Epidermal melanocyte (primary cell): ENCODE results near the gene PDE10A.
"Not testable (repeated sequence)": the region's sequence is repeated elsewhere in the genome, so short reads cannot be mapped to it uniquely, and the experiment has no call there.

Experiments used
- DNase-seq: peaks from one replicate; pipeline ENCODE4 v3.0.0; 2011; ENCODE audit warnings: low spot score; ENCODE audit not compliant: insufficient read length

The PDE10A gene

GRCh38 chr6:165480916-165481315 is 182.1 kb downstream of the PDE10A start:
- DNase-seq: no peak

GRCh38 chr6:165478581-165478980 is 184.5 kb downstream of the PDE10A start:
- no peak for DNase-seq

- DNase-seq: no peak
Measured at GRCh38 chr6:165469483-165469882, 193.6 kb downstream of the PDE10A start.

- no peak for DNase-seq
Measured at GRCh38 chr6:165468340-165469235, 194.5 kb downstream of the PDE10A start.

- DNase-seq: not testable (repeated sequence)
Measured at GRCh38 chr6:165463499-165463898, 199.5 kb downstream of the PDE10A start.

GRCh38 chr6:165459605-165460301 is 203.3 kb downstream of the PDE10A start:
- not testable (repeated sequence) for DNase-seq

- DNase-seq: no peak
Measured at GRCh38 chr6:165458134-165458533, 204.9 kb downstream of the PDE10A start.

- no peak for DNase-seq
Measured at GRCh38 chr6:165456286-165456685, 206.8 kb downstream of the PDE10A start.

- DNase-seq: no peak
Measured at GRCh38 chr6:165455488-165455887, 207.6 kb downstream of the PDE10A start.

- DNase-seq: no peak
Measured at GRCh38 chr6:165453395-165453794, 209.6 kb downstream of the PDE10A start.

- DNase-seq: no peak
Measured at GRCh38 chr6:165451838-165452237, 211.2 kb downstream of the PDE10A start.

GRCh38 chr6:165448210-165448609 is 214.8 kb downstream of the PDE10A start:
- DNase-seq: no peak

- DNase-seq: no peak
Measured at GRCh38 chr6:165447141-165447540, 215.9 kb downstream of the PDE10A start.

- DNase-seq: no peak
Measured at GRCh38 chr6:165446331-165446730, 216.7 kb downstream of the PDE10A start.

GRCh38 chr6:165443462-165443861 is 219.6 kb downstream of the PDE10A start:
- DNase-seq: no peak

GRCh38 chr6:165441181-165441580 is 221.9 kb downstream of the PDE10A start:
- DNase-seq: no peak

- DNase-seq: no peak
Measured at GRCh38 chr6:165439928-165440554, 223.0 kb downstream of the PDE10A start.

- DNase-seq: no peak
Measured at GRCh38 chr6:165426892-165427291, 236.1 kb downstream of the PDE10A start.

GRCh38 chr6:165422192-165422591 is 240.8 kb downstream of the PDE10A start:
- no peak for DNase-seq

GRCh38 chr6:165417278-165417865 is 245.7 kb downstream of the PDE10A start:
- no peak for DNase-seq

- DNase-seq: no peak
Measured at GRCh38 chr6:165404697-165405096, 258.3 kb downstream of the PDE10A start.

GRCh38 chr6:165404296-165404695 is 258.7 kb downstream of the PDE10A start:
- DNase-seq: no peak
